HG03442 (cell line): ENCODE data around the gene ALX3.

Experiments
- ATAC-seq: cut with Tn5 transposase; IDR thresholded peaks from one replicate; pipeline ENCODE4 v1.9.1; 2021; ENCODE audit warnings: mild to moderate bottlenecking, moderate library complexity; ENCODE audit not compliant: unreplicated experiment

ALX3 gene

DNA sequence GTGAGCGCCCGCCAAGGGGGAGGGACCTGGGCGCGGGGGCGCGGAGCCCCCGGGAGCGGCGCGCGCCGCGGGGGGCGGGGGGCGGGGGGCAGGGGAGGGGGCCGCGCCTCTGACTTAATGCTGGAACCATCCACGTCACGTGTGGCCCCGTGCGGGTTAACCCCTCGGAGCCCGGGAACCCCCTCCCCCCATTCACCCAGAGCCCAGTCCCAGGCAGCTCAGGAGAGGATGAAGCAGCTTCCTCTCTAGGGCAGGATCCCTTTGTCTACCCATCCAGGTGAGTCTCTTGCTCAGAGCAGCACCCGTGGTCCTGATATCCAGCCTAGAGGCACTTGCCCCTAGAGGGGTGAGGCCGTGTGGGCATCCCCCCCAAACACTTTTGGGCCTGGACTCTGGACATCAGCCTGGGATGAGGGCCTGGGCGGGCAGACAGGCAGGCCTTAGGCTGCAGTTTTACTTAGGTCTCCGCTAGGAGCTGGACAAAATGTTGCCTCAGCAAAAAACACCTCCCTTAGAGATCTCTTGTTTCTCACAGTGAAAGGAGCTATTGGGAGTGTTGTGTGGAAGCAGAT lies at the start of gene ALX3:
Gene ALX3, minus strand, starts transcription at position 2 of the 572 bp plus-strand sequence. CDS start 60 bp downstream, outside the sequence.
- no peak for ATAC-seq

DNA sequence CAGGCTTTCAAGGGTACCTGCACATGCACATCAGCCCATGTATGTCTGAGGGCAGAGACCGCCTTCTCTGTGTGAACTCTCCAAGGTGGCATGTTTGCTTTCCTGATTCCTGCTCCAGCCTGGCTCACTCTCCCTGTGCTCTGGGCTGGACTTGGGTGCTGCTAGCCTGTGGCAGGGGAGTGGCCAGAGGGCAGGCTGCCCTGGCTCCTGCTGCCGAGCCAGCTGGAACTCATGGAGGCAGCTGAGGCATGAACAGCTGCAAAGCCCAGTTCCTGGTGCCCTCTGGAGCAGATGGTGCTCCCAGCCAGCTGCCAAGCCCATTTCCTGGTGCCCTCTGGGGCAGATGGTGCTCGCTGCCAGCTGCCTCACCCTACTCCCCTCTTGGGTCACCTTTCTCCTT lies 49.4 kb upstream of the ALX3 start:
- no peak for ATAC-seq

DNA sequence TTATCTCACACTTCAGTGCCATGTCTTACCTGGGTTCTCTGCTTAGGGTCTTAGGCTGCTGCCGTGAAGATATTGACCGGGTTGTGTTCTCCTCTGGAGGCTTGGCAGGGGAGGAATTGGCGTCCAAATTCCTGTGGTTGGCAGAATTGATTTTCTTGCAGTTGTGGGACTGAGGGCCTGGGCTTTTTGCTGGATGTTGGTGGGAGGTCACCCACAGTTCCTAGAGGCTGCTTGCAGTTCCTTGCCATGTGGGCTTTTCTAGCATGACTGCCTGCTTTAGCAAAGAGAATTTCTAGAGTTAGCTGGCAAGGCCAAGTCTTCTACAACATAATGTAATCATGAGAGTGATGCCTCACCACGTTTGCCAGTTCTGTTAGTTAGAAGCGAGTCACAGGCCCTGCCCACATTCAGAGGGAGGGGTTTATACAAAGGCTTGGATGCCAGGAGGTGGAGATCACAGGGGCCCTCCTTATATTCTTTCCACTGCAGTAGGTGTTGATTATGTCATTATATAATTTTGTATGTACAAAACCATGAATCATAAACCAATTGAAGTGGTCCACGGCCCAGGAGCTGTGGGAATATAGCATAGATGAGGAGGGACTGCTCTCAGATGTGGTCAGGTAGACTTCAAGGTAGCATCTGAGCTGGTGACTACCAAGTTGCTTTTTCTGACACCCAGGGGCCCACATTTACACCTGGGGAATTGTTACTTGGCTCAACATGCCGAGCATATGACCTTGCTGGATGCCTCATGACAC lies 48.3 kb upstream of the ALX3 start:
- ATAC-seq = no peak

DNA sequence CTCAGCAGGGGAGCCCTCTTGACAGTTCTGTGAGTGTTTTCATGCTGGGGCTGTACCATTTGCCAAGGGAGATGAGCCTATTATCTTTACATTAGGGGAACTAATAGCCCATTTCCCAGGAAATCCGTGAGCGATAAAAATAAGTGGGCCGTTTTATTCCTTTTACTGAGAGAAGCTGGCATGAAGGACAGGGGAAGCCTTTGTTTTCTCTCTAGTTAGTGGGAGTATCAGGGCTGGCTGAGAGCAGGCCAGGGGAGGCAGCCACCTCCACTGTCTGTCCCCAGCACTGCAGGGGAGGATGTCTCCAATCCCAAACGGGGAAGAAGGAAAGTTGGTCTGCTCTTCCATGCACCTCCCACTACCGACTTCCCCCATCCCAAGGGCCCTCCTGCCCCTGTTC lies 44.3 kb upstream of the ALX3 start:
- ATAC-seq = no peak

DNA sequence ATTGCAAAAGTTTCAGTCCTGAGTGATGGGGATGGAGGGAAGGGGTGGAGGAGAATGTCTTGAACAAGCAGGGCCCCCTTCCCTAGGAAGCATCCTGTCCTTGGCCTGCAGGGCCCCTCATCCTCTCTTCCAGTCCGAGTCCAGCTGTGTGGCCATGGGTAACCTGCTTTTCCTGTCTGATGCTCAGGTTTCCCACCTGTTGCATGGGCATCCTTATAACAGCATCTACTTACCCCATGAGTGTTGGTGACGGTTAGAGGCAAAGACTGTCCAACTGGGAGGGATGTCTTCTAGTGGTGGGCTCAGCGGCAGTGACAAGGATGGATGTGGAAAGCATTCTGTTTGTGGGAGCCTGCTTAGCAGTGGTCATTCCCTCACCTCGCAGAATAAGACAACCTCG lies 43.7 kb upstream of the ALX3 start:
- ATAC-seq = no peak

DNA sequence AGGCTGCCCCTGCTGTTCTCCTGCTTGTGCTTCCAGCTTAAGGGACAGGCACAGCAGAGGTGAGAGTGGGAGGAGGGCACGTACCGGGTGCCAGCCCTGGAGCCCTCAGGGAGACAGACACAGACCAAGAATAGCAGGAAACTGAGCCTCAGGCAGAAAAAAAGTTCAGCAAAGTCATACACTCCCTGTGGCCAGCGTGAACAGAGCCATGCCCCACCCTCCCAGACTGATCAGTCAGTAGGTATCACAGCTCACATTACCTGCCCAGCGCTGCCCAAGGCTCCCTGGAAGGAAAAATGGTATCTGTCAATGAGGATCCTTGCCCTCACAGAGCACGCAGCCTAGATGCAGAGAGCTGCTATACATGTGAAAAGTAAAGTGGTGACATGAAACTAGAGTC lies 43.1 kb upstream of the ALX3 start:
- no peak for ATAC-seq

DNA sequence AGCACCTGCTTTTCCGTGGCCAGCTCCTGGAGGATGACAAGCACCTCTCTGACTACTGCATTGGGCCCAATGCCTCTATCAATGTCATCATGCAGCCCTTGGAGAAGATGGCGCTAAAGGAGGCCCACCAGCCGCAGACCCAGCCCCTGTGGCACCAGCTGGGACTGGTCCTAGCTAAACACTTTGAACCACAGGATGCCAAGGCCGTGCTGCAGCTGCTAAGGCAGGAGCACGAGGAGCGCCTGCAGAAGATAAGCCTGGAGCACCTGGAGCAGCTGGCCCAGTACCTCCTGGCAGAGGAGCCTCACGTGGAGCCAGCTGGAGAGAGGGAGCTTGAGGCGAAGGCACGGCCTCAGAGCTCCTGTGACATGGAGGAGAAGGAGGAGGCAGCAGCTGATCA lies 42.2 kb upstream of the ALX3 start:
- no peak for ATAC-seq

DNA sequence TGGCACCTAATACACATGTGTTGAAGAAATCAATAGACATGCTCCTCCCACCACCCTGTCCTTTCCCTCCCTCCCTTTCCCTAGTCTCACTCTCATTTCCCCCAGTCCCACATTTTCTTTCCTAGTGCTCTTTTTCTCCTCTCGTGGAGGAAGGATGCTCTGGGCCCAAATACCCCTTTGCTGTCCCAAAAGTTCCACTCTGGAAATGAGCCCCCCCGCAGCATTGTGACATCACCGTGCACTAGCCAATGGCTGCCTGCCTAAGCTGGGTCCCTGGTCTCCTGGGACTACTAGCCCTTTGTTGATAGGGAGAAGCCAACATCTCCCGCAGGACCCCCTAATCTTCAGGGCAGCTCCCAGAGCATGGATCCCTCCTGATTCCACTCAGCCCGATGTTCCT lies 41.7 kb upstream of the ALX3 start, which contains the start of gene UBL4B:
Gene UBL4B, plus strand, starts transcription at position 301 of the 400 bp plus-strand sequence. Its CDS starts 92 bp downstream, at position 393.
- ATAC-seq = no peak

DNA sequence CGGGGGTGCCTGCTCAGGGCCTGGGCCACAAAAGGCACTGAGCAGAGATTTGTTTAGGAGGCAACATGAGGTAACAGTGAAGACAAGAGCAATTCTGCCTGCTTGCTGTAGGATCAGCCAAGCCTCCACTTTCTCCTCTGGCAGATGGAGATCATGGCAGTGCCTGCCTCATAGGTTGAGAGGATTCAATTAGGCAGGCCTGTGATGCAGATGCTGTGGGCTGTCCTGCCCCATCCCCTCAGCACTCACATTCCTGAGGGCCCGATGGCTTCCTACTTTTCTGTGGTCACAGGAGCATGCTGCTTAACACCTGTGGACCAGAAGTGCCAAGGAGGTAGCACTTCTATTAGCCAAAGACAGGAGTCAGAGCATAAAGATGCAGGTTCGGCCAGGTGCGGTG lies 40.6 kb upstream of the ALX3 start:
- no peak for ATAC-seq

DNA sequence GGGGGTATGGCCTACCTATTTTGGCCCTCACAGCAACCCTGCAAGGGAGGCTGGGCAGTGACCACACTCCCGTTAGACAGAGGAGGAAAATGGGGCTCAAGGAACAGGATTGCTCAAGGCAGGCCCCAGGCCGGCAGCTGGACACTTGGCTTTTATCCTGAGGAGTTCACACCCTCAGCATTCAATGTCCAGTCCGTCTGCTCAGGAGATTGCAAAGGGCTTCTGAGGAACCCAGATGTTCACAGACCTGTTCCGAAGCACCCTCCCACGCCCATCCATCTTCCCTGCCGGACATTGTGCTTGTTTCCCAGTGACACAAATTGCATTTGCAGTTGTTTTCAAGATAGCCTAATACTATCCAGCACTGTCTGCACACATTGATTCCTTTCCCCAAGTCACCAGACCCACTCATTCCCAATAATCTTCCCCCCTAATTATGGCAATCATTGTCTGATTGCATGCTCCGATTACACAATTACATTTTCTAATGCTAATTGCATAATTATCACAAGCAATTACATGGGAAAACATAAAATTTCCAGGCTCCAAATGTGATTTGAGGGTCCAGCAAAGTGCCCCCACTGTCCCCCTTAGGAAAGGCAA lies 37.5 kb upstream of the ALX3 start:
- ATAC-seq = no peak

DNA sequence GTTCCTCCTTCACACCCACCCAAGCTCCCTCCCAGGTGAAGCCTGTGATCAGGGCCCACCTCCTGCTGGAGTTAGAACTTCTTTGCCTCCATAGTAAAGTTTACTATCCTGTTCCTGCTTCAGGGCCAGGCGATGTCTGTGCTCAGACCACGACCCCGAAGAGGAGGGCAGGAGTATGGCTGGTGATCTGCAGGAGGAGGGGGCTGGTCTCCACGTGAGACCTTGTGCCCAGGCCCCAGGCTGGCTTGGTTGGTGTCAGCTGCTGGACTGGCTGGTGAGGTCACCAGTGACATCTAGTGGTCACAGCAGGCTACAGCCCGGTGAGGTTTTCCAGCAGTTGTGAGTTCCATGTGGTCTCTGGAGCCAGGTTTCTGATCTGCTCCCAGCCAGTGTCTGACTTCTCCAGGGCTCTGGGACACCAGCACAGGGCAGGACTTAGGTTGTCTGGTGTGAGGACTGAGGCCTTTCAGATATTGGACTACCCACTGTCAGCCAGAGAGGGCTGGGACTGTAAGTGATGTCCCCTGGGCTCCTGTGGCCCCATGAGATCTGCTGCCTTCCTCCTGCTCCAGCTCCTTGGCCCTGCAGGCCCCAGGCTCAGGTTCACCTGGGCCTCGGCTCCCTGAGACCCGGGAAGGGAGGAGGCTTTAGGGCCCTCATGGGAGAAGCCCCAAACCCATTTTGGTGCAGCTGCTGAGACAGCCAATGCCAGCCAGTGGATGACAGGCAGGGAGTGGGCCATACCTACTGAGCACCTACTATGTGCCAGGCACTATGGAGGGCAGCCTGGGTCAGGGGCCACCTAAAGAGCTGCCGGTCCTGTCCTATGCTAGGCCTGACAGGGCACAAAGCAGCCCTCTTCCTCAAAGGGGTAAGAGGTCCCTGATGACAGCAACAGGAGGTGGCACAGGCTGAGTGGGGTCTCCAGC lies 35.8 kb upstream of the ALX3 start:
- peak; percentile 73 for ATAC-seq

DNA sequence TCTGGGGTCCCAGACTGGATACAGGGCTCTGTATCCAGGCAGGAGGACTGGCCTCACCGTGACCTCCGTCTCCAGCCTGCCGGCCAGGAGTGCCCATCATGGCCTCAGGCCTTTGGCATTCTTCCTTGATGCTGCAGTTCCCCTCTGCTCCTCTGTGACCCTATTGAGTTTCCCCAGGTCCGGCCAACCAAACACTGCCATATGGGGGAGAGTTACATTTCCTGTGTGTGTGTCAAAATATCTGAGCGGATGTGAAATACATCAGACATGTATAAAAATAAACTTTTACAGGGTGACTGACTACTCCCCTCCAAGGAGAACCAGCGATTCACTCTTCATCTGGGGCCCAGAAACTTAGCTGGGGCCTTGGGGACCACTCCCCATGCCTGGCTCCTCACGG lies 31.6 kb upstream of the ALX3 start:
- no peak for ATAC-seq

DNA sequence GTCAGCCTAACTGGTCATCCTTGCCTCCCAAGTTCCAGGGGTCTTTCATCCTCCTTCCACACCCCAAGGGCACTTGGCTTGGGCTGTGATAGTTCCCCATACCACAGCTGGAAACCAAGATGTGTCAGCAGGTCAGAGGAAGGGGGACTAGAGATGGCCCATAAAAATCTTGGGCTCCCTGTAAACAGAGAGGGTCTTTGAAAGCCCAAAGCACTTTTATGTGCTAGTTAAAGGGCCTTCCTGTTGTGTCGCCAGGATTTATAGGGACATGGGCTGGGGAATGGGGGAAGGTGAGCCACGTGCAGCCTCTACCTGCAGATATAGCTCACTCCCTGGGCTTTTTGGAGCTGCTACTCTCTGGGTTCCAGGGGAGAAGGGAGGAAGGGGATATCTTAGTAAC lies 29.9 kb upstream of the ALX3 start:
- ATAC-seq = no peak

DNA sequence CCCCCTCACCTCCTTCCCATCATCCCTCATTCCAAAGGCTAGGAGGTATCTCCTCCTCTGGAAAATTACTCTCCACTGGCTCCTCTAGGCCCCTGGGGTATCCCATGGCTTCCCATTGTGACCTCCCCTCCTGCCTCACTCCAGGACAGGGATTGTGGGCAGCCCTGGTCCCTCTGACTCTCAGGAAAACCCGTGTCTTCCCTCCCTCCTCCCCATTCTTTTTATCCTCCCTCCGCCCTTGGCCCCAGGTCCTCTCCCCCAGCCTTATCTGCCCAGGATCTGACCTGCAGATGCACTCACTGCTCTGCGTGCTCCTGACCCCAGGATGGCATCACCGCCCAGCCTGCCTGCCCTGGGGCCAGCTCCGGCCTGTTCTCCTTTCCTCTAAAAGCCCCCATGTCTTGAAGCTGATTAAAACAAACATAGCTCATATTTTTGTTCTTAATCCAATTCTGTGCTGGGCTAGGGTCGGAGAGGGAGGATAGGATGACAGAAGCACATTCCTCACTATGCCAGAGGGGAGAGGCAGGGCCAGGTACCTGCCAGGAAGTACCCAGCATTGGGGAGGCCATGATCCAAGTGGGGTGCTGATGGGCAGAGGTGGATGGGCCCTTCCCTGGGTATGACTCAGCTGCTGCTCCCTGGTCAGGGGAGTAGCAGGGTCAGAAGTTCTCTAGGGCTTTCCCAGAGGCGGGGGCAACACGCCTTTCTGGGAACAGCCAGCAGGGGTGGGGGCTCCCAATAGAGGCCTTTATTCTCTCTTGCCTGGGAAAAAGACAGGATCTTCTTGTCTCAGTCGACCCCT lies 28.0 kb upstream of the ALX3 start:
- ATAC-seq = no peak

DNA sequence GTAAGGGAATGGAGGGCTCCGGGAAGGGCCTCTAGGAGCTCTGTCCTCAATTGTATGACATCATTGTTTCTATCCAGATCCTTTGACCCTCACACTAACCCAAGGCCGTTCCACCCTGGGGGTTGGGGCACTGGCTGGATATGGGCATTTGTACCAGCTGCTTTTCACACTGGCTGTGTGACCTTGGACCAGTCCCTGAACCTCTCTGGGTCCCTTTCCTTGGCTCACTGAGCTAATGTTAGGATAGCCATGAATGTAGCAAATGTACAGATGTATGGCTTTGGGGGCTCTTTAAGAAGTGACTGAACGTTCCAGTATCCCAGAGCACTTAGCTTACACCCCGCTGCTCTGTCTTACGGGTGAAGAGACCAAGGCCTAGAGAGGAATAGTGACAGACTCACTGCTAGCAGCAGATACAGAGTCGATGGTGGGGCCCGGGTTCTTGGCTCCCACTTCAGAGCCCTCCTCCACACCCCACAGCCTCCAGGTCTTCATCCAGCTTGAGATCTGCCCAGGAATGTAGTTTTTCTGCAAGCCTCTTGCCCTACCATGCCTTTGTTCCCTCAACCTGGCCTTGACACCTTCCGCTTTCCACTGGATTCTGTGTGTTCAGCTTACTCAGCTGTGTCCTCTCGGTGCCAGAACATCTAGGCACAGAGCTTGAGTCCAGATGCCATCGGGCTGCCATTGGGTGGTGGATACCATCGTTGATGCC lies 27.2 kb upstream of the ALX3 start:
- no peak for ATAC-seq

DNA sequence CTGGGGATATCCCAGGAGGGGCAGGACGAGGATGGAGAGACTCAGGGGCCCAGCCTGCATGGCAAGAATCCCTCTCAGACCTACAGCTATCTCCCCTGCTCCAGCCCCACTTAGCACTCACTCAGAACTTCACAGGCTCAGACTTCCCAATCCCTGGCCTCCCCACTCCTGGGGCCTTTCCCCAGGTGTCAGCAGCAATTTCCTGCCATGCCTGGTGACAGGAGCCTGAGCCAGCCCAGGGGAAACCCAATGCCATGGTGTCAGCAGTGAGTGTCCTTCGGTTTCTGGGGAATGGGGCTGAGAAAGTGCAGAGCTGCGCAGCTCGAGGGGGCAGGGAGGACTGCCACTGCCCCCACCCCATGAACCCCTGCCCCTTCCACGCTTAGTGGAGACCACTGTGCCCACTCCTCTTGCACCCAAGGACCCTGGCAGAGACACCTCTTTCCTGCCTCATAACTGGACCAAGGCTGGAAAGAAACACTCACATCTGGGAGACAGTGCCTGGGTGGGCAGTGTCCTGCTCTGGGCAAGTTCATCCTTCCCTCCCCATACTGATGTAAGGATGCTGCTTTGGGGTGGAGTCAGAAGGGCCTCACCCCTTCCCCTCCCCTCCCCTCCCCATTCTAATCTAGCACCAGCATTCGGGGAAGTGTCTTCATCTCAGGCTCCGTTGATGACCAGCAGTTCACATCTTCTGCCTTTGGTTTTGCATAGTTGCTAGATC lies 24.6 kb upstream of the ALX3 start:
- no peak for ATAC-seq

DNA sequence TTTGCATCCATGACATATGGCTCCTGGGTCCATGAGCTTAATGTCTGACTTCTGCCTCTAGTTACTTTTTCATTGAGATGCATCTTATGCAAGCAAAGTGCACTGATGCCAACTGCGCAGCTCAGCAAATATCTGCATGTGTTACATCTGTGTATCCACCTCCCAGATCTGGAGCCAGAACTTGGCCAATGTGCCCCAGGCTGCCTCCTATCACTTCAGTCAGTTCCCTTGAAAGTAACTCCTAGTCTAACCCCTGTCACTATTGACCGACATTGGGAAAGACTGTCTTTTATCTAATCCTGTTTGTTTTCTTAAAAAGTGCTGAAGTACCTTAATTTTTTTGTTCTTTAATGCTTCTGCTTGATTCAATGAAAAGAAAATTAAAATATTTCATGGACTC lies 22.5 kb upstream of the ALX3 start:
- ATAC-seq = no peak

DNA sequence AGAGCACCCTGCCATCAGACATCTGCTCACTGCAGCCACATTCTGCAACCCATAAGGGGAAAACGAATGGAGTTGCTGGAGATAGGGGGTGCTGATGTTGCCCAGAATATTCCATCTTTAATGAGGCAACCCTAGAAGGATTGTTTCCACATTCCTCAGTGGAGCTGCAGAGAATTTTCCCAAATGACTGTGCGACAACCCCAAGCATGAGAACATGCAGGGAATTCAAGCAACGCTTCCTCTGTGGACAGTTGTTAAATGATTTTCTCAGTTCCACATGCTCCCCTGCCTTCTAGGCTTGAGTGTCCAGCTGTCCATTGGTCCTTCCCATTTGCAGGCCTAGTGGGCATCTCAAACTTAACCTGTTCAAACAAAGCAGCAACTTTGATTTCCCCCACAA lies 21.3 kb upstream of the ALX3 start:
- no peak for ATAC-seq

DNA sequence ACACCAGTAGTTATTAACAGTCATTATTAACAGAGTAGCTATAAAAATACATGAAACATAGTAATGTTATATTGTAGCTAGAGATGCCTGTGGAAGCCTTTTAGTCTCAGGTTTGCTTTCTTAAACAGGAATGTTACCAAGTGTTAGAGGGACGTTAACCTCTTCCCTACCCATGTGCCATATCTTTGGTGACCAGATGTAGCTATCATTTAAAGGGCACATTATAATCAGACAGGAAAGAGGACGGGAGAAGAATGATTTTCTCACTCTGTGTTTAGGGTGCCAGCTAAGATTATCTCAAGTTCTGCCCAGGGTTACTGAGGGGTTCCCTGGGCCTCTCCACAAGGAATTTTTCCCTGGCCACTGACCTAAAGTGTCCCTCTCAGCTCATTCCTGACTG lies 20.9 kb upstream of the ALX3 start:
- ATAC-seq = no peak
